ENCODE data around the gene DLGAP1. TPM values are rescaled to one million over a fixed set of nuclear protein-coding genes. Genes with fewer than 3 reads are reported as not detected.
A peak's percentile ranks its signal among the peaks of the same experiment; 100 is the strongest.

DLGAP1 gene
- total and polyA plus RNA-seq, 9 donors, result 2.0 to 42.7 (median 3.8) TPM

GRCh38 chr18:3660739-3661515 lies 794.2 kb downstream of the DLGAP1 start:
- intact Hi-C loops (cut with DNase I), result loop anchor here (10.0 kb wide), 2 partner anchors 66 to 206 kb away; partner anchors contain the start of gene TGIF1 (in 3 of the 4)
- Histone ChIP-seq H3K9me3 (no peaks in the 10 kb centered on the region), H3K4me1 (ENCODE audit: insufficient read depth) (no peaks in the 10 kb centered on the region), H3K27me3 (no peaks in the 10 kb centered on the region), H3K4me3 (no peak overlapping the region), H3K27ac (no peak overlapping the region), H3K36me3 (no peaks in the 10 kb centered on the region)
- WGBS, 3 donors, result 68 to 91% (median 87%) methylated on average over 4 of the region's 4 CpGs
- TF ChIP-seq, protein P1, sequence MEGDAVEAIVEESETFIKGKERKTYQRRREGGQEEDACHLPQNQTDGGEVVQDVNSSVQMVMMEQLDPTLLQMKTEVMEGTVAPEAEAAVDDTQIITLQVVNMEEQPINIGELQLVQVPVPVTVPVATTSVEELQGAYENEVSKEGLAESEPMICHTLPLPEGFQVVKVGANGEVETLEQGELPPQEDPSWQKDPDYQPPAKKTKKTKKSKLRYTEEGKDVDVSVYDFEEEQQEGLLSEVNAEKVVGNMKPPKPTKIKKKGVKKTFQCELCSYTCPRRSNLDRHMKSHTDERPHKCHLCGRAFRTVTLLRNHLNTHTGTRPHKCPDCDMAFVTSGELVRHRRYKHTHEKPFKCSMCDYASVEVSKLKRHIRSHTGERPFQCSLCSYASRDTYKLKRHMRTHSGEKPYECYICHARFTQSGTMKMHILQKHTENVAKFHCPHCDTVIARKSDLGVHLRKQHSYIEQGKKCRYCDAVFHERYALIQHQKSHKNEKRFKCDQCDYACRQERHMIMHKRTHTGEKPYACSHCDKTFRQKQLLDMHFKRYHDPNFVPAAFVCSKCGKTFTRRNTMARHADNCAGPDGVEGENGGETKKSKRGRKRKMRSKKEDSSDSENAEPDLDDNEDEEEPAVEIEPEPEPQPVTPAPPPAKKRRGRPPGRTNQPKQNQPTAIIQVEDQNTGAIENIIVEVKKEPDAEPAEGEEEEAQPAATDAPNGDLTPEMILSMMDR (IDR thresholded peaks at IDR 0.05), result no peak
- TF ChIP-seq POLR2A (IDR thresholded peaks at IDR 0.05) (no peak), EP300 (IDR thresholded peaks at IDR 0.05) (no peak)
- no peak for DNase-seq

DNA sequence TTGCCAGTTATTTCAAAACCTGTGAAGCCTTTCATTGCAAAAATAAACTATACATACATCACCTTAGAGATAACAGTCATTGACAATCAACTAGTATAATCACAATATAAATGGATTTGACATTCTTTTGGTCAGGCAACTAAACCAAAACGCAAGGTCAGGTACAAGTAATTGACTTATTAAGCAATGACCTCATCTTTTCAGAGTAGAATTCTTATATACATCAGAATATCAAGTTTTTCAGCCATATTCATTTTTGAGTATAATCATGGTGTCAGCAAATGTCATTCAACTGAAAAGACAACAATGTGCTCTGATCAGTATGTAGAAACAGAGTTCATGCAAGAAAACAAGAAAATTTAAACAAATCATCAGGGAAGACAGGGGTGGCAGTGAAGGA lies 796.6 kb downstream of the DLGAP1 start:
- H3K4me1 ChIP-seq (ENCODE audit: insufficient read depth), result peaks cover 8% of the 10 kb centered on the region
- no peak overlapping the region for H3K4me3 ChIP-seq
- no peaks in the 10 kb centered on the region for H3K27me3 ChIP-seq
- 94 to 98% (median 97%) methylated on average over 1 of the region's 1 CpG for WGBS, 3 donors
- no peaks in the 10 kb centered on the region for H3K9me3 ChIP-seq
- H3K27ac ChIP-seq, result no peak overlapping the region
- no peak for DNase-seq
- no peaks in the 10 kb centered on the region for H3K36me3 ChIP-seq
- intact Hi-C loops (cut with DNase I), result no loop called here
- TF ChIP-seq EP300 (IDR thresholded peaks at IDR 0.05) (no peak), POLR2A (IDR thresholded peaks at IDR 0.05) (no peak)
- TF ChIP-seq, protein P1 (IDR thresholded peaks at IDR 0.05), result no peak

- TF ChIP-seq EP300 (IDR thresholded peaks at IDR 0.05) (no peak), POLR2A (IDR thresholded peaks at IDR 0.05) (no peak)
- TF ChIP-seq, protein P1 (IDR thresholded peaks at IDR 0.05), result no peak
- no peaks in the 10 kb centered on the region for H3K9me3 ChIP-seq
- H3K36me3 ChIP-seq, result no peaks in the 10 kb centered on the region
- H3K27me3 ChIP-seq, result no peaks in the 10 kb centered on the region
- no peak overlapping the region for H3K4me3 ChIP-seq
- H3K27ac ChIP-seq, result peak overlapping the region in 1 of 2 donors; percentile 42
- H3K4me1 ChIP-seq (ENCODE audit: insufficient read depth), result peaks cover 14% of the 10 kb centered on the region
- no peak for DNase-seq
- intact Hi-C loops (cut with DNase I), result no loop called here
- WGBS, 3 donors, result 86 to 92% (median 90%) methylated on average over 15 of the region's 15 CpGs
Observed at GRCh38 chr18:3655254-3656050, 799.7 kb downstream of the DLGAP1 start.

- H3K4me1 ChIP-seq (ENCODE audit: insufficient read depth), result peaks cover 14% of the 10 kb centered on the region
- H3K9me3 ChIP-seq, result no peaks in the 10 kb centered on the region
- H3K27me3 ChIP-seq, result no peaks in the 10 kb centered on the region
- DNase-seq, result peak in 1 of 5 donors; percentile 24
- intact Hi-C loops (cut with DNase I), result loop anchor here in 1 of 4 donors (5.0 kb wide), 1 partner anchor 57 kb away; no protein-coding TSS in a partner anchor
- no peaks in the 10 kb centered on the region for H3K36me3 ChIP-seq
- WGBS, 3 donors, result 33 to 47% (median 41%) methylated on average over 11 of the region's 11 CpGs
- TF ChIP-seq, protein P1 (IDR thresholded peaks at IDR 0.05), result peak in 1 of 3 donors; percentile 1
- no peak for TF ChIP-seq POLR2A (IDR thresholded peaks at IDR 0.05)
- TF ChIP-seq EP300 (IDR thresholded peaks at IDR 0.05), result no peak
- peak overlapping the region in 1 of 2 donors; percentile 42 for H3K27ac ChIP-seq
- no peak overlapping the region for H3K4me3 ChIP-seq
Observed at GRCh38 chr18:3654442-3655253, 800.5 kb downstream of the DLGAP1 start.
